ENCODE results near the gene FREY1.
"Not testable (repeated sequence)": the region's sequence is repeated elsewhere in the genome, so short reads cannot be mapped to it uniquely, and the experiment has no call there.

Gene FREY1

DNA sequence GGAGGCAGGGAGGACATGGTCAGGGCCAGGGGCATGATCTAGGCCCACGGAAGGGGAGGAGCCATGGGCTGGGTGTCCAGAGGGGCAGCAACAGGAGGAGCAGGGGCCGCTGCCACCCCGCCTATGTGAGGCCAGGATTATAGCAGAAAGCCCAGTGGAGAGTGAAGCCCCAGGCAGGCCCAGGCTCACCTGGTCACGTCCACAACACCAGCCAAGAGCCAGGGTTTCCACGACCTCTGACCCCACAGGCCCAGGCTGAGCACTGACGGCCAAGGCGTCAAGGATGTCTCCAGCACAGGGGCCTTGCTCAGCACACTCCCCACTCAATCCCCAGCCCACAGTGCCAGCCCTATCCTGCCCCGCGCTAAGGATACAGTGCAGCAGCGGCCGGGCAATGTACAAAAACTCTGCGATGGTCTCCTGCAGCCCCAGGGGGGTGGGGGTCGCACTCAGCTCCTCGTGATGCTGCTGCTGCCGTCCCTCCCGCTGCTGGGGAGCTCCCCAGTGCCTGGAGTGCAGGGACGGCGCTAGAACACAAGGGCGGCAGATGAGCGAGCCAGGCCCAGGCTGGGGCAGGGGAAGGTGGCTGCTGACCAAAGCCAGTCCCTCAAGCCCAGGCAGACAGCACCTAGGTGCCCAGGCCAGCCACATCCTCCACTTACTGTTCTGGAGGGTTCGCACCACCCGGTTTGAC, 7.0 kb upstream of the FREY1 start:
- DNase-seq, result no peak

- DNase-seq, result no peak
Observed at GRCh38 chr11:45913514-45913913, 6.4 kb upstream of the FREY1 start.

DNA sequence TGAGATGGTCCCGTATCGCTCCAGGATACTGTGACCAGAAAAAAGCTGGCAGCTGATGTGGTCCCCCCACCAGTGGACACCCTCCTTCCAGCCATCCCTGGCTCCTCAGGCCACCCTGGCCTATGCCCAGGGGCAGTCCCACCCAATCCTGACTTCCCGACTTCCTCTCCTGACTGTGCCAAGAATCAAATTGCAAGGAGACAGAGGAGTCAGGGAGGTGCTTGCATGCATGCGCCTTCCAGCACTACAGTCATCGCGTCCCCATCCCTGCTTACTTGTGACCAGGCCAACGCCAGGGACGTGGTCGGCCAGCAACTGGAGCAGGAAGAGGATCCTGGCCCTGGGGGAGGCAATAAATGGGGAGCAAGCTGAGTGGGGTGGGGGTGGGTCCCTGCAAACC, 3.6 kb upstream of the FREY1 start:
- DNase-seq, result no peak

DNA sequence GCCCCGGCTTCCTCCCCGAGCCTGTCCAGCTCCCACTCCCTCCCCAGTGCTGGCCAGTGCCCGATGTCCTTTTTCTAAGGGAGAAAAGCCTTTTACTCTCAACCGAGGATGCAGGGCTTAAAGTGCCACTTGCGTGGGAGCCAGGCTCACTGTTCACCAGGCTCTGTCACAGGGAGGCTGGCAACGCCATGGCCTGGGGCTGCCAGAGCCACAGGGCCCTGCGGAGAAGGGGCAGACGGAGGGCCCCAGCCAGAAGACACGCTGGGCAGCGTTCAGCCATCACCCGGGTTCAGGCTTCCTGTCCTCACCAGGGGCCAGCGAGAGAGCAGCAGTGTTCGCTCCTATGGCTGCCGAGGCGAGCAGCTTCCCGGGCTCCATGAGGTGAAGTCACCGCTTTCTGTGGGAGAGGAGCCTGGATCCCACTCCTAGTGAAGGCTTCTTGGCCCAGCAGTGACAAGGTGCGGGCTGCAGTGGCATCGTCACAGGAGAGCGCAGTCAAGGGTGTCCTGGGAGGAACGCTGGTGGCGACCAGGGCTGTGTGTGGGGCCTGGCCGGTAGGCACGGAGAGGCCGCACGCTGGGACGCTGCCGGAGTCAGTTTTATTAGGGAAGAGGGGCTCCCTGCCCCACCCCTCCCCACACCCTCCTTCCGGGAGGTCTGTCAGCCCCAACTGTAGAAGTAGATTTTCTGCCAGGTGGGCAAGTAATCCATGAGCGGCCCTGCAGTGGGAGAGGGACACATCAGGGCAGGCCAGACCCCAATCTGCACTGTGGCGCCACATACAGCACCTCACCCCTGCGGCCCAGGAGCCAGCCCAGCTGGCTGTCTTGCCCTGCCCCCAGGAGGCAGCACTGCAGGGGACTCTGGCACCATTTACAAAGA, 2.8 kb upstream of the FREY1 start:
- DNase-seq, result no peak

GRCh38 chr11:45907911-45908370, 870 bp upstream of the FREY1 start:
- no peak for DNase-seq

GRCh38 chr11:45906096-45906682, 882 bp downstream of the FREY1 start:
- DNase-seq, result no peak

- DNase-seq, result not testable (repeated sequence)
Observed at GRCh38 chr11:45905576-45905975, 1.5 kb downstream of the FREY1 start.

GRCh38 chr11:45905095-45905494, 2.0 kb downstream of the FREY1 start:
- no peak for DNase-seq

- no peak for DNase-seq
Observed at GRCh38 chr11:45904309-45904915, 2.7 kb downstream of the FREY1 start.

- DNase-seq, result no peak
Observed at GRCh38 chr11:45902452-45903380, 4.4 kb downstream of the FREY1 start.

DNA sequence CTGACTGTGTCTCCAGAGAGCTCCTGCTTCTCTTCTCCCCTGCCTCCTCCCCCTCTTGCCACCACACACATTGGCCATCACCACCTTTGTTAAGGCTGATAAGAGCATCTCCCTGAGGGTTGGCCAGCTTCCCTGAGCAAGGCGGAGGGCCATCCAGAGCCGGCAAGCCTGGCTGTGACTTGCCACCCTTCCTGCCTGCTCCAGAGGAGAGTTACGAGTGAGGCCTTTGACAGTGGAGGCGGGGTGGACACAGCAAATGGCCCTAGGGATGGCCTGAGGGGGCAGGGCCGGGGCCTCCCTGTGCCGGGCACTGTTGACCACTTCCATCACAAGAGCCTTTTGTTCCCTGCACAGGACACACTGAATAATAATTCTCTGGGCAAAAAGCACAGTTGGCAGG, 5.4 kb downstream of the FREY1 start:
- no peak for DNase-seq

DNA sequence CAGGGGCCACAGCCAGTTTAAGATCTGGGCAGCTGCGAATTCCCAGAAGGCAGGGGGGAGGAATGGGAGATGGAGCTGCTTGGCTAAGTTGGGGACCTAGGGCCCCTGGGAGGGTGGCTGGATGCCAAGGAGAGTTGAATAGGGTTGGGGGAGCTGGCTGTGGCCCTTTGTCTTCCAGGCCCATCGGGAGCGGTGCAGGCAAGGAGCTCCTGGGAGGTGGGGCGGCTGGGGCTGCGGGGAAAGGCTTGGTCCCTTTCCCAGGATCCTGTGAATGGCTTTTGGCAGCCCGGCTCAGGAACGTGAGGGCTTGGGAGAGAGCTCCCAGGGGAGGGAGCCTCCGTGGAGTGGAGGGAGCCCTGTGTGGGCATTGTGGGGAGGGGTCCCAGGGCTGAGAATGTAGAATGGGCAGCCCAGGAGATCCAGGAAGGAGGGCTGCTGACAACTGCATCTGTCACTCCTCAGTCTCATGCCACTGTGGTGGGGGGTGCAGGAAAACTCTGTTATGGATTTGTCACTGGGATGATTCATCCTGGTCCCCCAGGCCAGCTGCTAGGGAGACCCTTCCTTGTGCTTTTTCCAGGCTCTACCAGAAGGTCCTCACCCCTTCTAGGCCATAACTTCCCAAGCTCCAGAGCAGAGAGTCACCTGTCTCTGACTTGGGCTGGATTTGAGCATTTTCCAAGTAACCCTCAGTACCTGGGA, 6.0 kb downstream of the FREY1 start:
- DNase-seq, result no peak

- DNase-seq, result not testable (repeated sequence)
Observed at GRCh38 chr11:45900175-45900800, 6.8 kb downstream of the FREY1 start.

DNA sequence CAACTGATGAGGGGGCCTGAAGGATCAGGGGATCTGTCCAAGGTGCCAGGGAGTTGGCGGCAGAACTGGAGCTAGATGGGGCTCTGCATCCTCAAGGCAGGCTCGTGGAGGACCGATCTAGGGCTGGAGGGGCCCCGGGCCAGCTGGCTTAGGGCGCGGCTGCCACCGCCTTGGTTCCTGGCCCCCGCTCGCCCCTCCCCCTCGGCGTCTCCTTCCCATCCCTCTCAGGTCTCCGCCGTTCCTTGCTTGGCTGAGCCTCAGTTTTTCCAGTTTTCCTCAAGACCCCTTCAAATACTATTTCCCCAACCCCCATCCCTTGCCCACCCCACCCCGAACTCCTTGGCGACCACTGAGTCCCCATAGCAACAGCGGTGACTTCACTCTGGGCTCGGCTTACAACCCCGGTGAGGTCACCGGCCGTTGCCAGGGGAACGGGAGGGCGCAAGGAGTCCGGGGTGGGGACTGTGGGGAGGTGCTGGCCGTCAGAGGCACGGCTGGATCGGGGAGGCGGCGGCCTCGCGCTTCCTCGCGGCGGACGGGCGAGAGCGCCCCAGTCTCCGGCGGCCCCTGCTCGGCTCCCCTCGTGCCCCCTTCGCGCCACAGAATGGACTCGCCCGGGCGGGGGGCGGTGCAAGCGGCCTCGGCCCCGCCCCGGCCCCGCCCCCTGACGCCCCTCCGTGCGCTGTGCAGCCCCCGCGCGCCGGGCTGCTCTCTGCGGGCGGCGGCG, 7.5 kb downstream of the FREY1 start:
- peak; percentile 57 for DNase-seq

DNA sequence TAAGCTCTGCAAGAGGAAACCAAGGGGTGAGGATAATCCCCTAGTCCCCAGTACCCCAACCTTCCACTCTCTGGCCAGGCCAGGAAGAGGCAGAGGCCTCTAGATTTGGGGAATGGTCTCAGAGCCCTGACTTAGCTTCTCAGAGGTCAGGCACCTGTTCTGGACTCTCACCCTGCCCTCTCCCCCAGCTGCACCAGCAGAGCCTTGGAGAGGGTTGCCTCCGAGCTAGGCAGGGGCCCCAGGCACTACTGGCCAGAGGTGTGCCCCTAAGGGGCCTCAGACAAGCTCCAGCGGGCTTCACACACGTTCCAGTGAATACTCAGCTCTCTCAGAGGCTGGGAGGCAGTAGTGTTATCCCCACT, 8.0 kb downstream of the FREY1 start:
- no peak for DNase-seq

DNA sequence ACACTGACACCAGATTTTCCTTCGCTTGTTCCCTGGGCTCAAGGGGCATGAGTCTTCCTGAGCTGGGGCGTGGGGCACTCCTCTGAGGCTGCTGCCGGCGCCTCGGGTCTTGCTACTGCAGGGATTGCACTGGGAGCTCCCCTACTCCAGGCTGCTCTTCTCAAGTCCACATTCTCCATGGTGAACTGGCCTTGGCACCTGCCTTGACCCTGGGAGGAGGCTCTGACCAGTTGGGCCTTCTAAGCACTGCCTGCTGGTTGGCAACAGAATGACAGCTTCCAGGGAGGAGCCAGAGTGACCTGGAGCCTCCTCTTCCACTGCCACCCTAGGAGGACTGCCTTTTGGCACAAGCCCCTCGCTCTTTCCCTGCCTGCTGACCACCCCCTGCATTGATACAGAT, 9.5 kb downstream of the FREY1 start:
- no peak for DNase-seq

DNA sequence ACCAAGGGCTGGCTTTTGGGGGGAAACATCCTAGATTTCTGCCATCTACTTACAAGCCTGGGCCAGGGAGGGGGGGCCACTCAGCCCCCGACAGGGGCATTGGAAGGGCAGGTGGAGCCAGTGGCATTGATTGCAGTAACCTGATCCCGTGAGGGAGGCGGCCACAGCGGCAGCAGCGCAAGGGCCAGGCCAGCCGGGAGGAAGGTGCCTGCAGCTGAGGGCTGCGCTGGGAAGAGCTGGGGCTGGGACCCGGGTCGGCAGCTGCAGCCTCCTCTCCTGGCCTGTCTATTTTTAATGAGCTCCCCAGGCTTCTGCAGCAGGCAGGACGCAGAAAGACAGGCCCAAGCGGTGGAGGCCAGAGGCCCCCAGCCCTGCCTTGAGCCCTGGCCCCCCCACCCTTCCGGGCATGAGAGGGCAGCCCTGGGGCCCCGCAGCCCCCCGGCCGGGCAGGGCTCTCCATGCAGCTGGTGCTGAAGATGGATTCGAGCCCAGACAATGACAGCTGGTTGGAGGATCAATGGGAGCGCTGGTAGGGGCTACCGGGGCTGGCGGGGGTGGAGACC, 10.6 kb downstream of the FREY1 start:
- DNase-seq, result no peak

GRCh38 chr11:45895553-45896259, 11.4 kb downstream of the FREY1 start:
- no peak for DNase-seq

GRCh38 chr11:45894555-45895247, 12.4 kb downstream of the FREY1 start:
- no peak for DNase-seq

Measured in activated gamma-delta T cell treated with Interleukin-2 at 50 U/mL for 16 hours (primary cell).